ENCODE measurements around the gene ZNF280B.

GRCh38 chr22:22507743-22508273 lies 734 bp downstream of the ZNF280B start:
- TF ChIP-seq CTCF (IDR thresholded peaks at IDR 0.05), result no peak
- TF ChIP-seq POLR2AphosphoS5 (IDR thresholded peaks at IDR 0.05; ENCODE audit: low read depth, low read length), result no peak
- TF ChIP-seq, protein P1, sequence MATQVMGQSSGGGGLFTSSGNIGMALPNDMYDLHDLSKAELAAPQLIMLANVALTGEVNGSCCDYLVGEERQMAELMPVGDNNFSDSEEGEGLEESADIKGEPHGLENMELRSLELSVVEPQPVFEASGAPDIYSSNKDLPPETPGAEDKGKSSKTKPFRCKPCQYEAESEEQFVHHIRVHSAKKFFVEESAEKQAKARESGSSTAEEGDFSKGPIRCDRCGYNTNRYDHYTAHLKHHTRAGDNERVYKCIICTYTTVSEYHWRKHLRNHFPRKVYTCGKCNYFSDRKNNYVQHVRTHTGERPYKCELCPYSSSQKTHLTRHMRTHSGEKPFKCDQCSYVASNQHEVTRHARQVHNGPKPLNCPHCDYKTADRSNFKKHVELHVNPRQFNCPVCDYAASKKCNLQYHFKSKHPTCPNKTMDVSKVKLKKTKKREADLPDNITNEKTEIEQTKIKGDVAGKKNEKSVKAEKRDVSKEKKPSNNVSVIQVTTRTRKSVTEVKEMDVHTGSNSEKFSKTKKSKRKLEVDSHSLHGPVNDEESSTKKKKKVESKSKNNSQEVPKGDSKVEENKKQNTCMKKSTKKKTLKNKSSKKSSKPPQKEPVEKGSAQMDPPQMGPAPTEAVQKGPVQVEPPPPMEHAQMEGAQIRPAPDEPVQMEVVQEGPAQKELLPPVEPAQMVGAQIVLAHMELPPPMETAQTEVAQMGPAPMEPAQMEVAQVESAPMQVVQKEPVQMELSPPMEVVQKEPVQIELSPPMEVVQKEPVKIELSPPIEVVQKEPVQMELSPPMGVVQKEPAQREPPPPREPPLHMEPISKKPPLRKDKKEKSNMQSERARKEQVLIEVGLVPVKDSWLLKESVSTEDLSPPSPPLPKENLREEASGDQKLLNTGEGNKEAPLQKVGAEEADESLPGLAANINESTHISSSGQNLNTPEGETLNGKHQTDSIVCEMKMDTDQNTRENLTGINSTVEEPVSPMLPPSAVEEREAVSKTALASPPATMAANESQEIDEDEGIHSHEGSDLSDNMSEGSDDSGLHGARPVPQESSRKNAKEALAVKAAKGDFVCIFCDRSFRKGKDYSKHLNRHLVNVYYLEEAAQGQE (IDR thresholded peaks at IDR 0.05; ENCODE audit: insufficient read depth in 1 of 2, low read depth in 2 of 2, low read length in 1 of 2), result no peak
- TF ChIP-seq SIN3A (IDR thresholded peaks at IDR 0.05; ENCODE audit: borderline replicate concordance, insufficient read depth, low read depth, low read length), result no peak

Measured in Panc1 (cell line).